GM19035 (cell line): ENCODE results near the gene MPST.

Source experiments
- ATAC-seq: cut with Tn5 transposase; IDR thresholded peaks from one replicate; pipeline ENCODE4 v1.9.1; 2021; ENCODE audit not compliant: unreplicated experiment

The MPST gene

GRCh38 chr22:37043828-37044538 lies 24.4 kb downstream of the MPST start:
- no peak for ATAC-seq

- no peak for ATAC-seq
These were observed 25.4 kb downstream of the MPST start for GRCh38 chr22:37044634-37045625.

- ATAC-seq = no peak
These were observed 26.4 kb downstream of the MPST start for GRCh38 chr22:37045958-37046357.

GRCh38 chr22:37046589-37046988 lies 27.0 kb downstream of the MPST start:
- no peak for ATAC-seq

GRCh38 chr22:37047006-37047405 lies 27.5 kb downstream of the MPST start:
- no peak for ATAC-seq

GRCh38 chr22:37048133-37048532 lies 28.6 kb downstream of the MPST start:
- no peak for ATAC-seq

GRCh38 chr22:37049224-37049623 lies 29.7 kb downstream of the MPST start:
- ATAC-seq = no peak

- ATAC-seq = no peak
These were observed 31.4 kb downstream of the MPST start for GRCh38 chr22:37050913-37051312.

GRCh38 chr22:37051391-37052385 lies 32.1 kb downstream of the MPST start, which contains the start of gene KCTD17:
KCTD17 (plus strand) TSS chr22:37051742; CDS start chr22:37051761, 19 bp downstream.
- ATAC-seq = peak; percentile 76

GRCh38 chr22:37052386-37053309 lies 33.1 kb downstream of the MPST start:
- ATAC-seq = no peak

GRCh38 chr22:37053310-37054055 lies 33.9 kb downstream of the MPST start:
- no peak for ATAC-seq

- ATAC-seq = no peak
These were observed 34.5 kb downstream of the MPST start for GRCh38 chr22:37054056-37054395.

- no peak for ATAC-seq
These were observed 35.2 kb downstream of the MPST start for GRCh38 chr22:37054600-37055365.

- no peak for ATAC-seq
These were observed 36.7 kb downstream of the MPST start for GRCh38 chr22:37056246-37056645.

GRCh38 chr22:37057226-37057625 lies 37.7 kb downstream of the MPST start:
- ATAC-seq = no peak

- no peak for ATAC-seq
These were observed 38.4 kb downstream of the MPST start for GRCh38 chr22:37057796-37058510.

- no peak for ATAC-seq
These were observed 39.6 kb downstream of the MPST start for GRCh38 chr22:37058917-37059701.
